ENCODE measurements around the gene GPR39. TPM values are rescaled to one million over a fixed set of nuclear protein-coding genes. Genes with fewer than 3 reads are reported as not detected.
A peak's percentile ranks its signal among the peaks of the same experiment; 100 is the strongest.

Gene GPR39
- total and polyA plus RNA-seq, 7 experiments from 2014 or later, result not detected

DNA sequence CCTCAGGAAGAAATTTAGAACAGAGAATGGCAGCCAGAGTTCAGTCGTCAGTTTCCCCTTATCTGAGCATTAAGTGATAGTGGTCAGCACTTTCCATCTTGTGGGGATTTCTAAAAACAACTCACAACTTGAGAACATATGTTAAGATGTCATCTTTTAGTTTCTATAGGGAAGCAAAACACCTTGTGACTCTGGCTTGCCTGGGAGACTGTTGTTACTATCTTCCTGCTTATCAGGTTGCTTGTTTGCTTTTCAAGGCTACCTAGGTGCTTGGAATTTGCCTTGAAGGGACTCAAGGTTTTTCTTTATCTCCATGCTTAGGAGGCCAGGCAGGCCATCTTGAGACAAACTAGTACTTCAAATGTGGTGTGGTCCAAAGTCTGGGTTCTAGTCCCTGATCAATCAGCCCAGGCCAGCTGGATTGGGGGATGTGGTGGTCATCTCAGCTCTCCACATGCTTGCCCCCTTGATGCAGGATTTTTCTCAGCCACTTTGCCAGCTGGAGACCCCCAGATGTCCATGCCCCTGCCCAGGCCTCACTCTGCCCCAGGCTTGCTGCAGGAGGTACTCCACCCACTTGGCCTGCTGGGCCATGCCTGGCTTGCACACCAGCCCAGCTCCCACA lies 127.5 kb downstream of the GPR39 start:
- Histone ChIP-seq H3K9me3 (ENCODE audit: control insufficient read depth in 2 of 3, low read length in 3 of 3) (no peaks in the 10 kb centered on the region), H3K4me3 (ENCODE audit: low read length) (no peak overlapping the region), H3K27ac (ENCODE audit: low read depth, low read length) (no peak overlapping the region), H3K27me3 (ENCODE audit: control insufficient read depth in 2 of 2, insufficient read depth in 2 of 2, low read length in 2 of 2) (no peaks in the 10 kb centered on the region), H3K36me3 (ENCODE audit: control insufficient read depth in 2 of 3, insufficient read depth in 3 of 3, low read length in 3 of 3) (no peaks in the 10 kb centered on the region), H3K4me1 (ENCODE audit: control insufficient read depth in 2 of 2, insufficient read depth in 2 of 2, low read length in 2 of 2) (no peaks in the 10 kb centered on the region)
- H3K4me1 Mint-ChIP-seq, result no peaks in the 10 kb centered on the region
- H3K36me3 Mint-ChIP-seq, result no peaks in the 10 kb centered on the region
- intact Hi-C loops (cut with micrococcal nuclease), result loop anchor here in 1 of 2 donors (10.0 kb wide), 1 partner anchor 1301 kb away; no protein-coding TSS in a partner anchor
- peaks cover 0 to 12% (median 6%) of the 10 kb centered on the region in 11 donors for H3K9me3 Mint-ChIP-seq
- ATAC-seq, result no peak
- no peak overlapping the region for H3K27ac Mint-ChIP-seq
- peaks cover 0 to 8% (median 4%) of the 10 kb centered on the region in 5 donors for H3K27me3 Mint-ChIP-seq
- ChIA-PET CTCF (no interaction called here), POLR2A (no interaction called here)
- no peak overlapping the region for H3K4me3 Mint-ChIP-seq
- no peak for DNase-seq

- ChIA-PET POLR2A (no interaction called here), CTCF (no interaction called here)
- ATAC-seq (no peak), DNase-seq (peak in 2 of 9 donors; percentile 4 to 34)
- Mint-ChIP-seq H3K27ac (no peak overlapping the region), H3K36me3 (no peaks in the 10 kb centered on the region), H3K4me1 (no peaks in the 10 kb centered on the region), H3K4me3 (no peak overlapping the region), H3K27me3 (peaks cover 0 to 8% (median 4%) of the 10 kb centered on the region in 5 donors), H3K9me3 (peaks cover 0 to 12% (median 4%) of the 10 kb centered on the region in 11 donors)
- intact Hi-C loops (cut with micrococcal nuclease), result loop anchor here in 1 of 2 donors (1.0 to 10.0 kb wide), 4 partner anchors 280 to 1298 kb away; no protein-coding TSS in a partner anchor
- Histone ChIP-seq H3K4me3 (ENCODE audit: low read length) (no peak overlapping the region), H3K27ac (ENCODE audit: low read depth, low read length) (no peak overlapping the region), H3K9me3 (ENCODE audit: control insufficient read depth in 2 of 3, low read length in 3 of 3) (no peaks in the 10 kb centered on the region), H3K4me1 (ENCODE audit: control insufficient read depth in 2 of 2, insufficient read depth in 2 of 2, low read length in 2 of 2) (no peaks in the 10 kb centered on the region), H3K36me3 (ENCODE audit: control insufficient read depth in 2 of 3, insufficient read depth in 3 of 3, low read length in 3 of 3) (no peaks in the 10 kb centered on the region), H3K27me3 (ENCODE audit: control insufficient read depth in 2 of 2, insufficient read depth in 2 of 2, low read length in 2 of 2) (no peaks in the 10 kb centered on the region)
Measured at GRCh38 chr2:132547090-132547687, 130.6 kb downstream of the GPR39 start.

DNA sequence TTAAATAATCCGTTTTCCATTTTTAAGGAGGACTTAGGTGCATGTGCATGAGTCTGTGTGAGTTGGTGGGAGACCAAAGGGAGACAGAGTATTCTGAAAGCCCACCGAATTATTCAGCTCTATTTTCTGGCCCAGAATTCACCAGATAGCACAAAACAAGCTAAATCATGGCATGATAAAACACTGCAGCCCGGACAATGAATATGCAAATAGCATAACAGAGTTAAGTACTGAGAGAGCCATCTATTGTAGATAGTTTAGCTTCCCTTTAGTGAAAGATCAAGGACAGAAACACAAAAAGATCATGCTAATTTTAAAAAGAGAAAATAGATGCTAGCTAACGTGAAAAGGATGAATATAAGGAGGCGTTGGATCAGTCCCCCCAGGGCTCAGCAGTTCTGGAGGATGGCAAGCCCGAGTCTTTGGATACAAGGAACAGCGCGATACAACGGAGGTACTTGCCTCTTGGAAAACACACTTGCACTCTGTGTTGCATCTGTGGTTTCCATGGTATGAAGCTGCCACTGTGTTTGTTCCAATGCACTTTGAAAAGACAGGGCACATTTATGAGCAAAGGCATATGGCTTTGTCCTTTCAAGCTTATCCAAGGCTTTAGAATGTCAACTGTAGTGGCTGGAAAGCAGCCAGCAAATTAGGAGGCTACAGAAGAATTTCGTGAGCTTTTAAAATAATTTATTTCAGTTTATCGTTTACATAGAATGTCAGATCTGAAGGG lies 133.5 kb downstream of the GPR39 start:
- intact Hi-C loops (cut with micrococcal nuclease), result loop anchor here in 1 of 2 donors (5.0 to 10.0 kb wide), 3 partner anchors 283 to 1295 kb away; no protein-coding TSS in a partner anchor
- ChIA-PET CTCF (no interaction called here), POLR2A (no interaction called here)
- H3K27me3 Mint-ChIP-seq, result peaks cover 0 to 8% (median 0%) of the 10 kb centered on the region in 5 donors
- H3K9me3 ChIP-seq (ENCODE audit: control insufficient read depth in 2 of 3, low read length in 3 of 3), result no peaks in the 10 kb centered on the region
- no peaks in the 10 kb centered on the region for H3K36me3 ChIP-seq (ENCODE audit: control insufficient read depth in 2 of 3, insufficient read depth in 3 of 3, low read length in 3 of 3)
- no peak for DNase-seq
- H3K4me1 Mint-ChIP-seq, result no peaks in the 10 kb centered on the region
- H3K9me3 Mint-ChIP-seq, result peaks cover 0 to 6% (median 0%) of the 10 kb centered on the region in 11 donors
- H3K4me3 Mint-ChIP-seq, result no peak overlapping the region
- no peak overlapping the region for H3K27ac ChIP-seq (ENCODE audit: low read depth, low read length)
- no peak overlapping the region for H3K4me3 ChIP-seq (ENCODE audit: low read length)
- no peak overlapping the region for H3K27ac Mint-ChIP-seq
- ATAC-seq, result no peak
- H3K36me3 Mint-ChIP-seq, result no peaks in the 10 kb centered on the region
- H3K4me1 ChIP-seq (ENCODE audit: control insufficient read depth in 2 of 2, insufficient read depth in 2 of 2, low read length in 2 of 2), result no peaks in the 10 kb centered on the region
- H3K27me3 ChIP-seq (ENCODE audit: control insufficient read depth in 2 of 2, insufficient read depth in 2 of 2, low read length in 2 of 2), result no peaks in the 10 kb centered on the region

- no peaks in the 10 kb centered on the region for H3K27me3 ChIP-seq (ENCODE audit: control insufficient read depth in 2 of 2, insufficient read depth in 2 of 2, low read length in 2 of 2)
- DNase-seq (no peak), ATAC-seq (no peak)
- no peak overlapping the region for H3K27ac Mint-ChIP-seq
- H3K4me3 ChIP-seq (ENCODE audit: low read length), result no peak overlapping the region
- CTCF ChIA-PET, result no interaction called here
- intact Hi-C loops (cut with micrococcal nuclease), result no loop called here
- no peaks in the 10 kb centered on the region for H3K4me1 Mint-ChIP-seq
- peaks cover 0 to 8% (median 0%) of the 10 kb centered on the region in 5 donors for H3K27me3 Mint-ChIP-seq
- no peak overlapping the region for H3K27ac ChIP-seq (ENCODE audit: low read depth, low read length)
- no peaks in the 10 kb centered on the region for H3K4me1 ChIP-seq (ENCODE audit: control insufficient read depth in 2 of 2, insufficient read depth in 2 of 2, low read length in 2 of 2)
- H3K36me3 Mint-ChIP-seq, result no peaks in the 10 kb centered on the region
- POLR2A ChIA-PET, result no interaction called here
- no peaks in the 10 kb centered on the region for H3K9me3 ChIP-seq (ENCODE audit: control insufficient read depth in 2 of 3, low read length in 3 of 3)
- H3K4me3 Mint-ChIP-seq, result no peak overlapping the region
- no peaks in the 10 kb centered on the region for H3K36me3 ChIP-seq (ENCODE audit: control insufficient read depth in 2 of 3, insufficient read depth in 3 of 3, low read length in 3 of 3)
- peaks cover 0 to 6% (median 0%) of the 10 kb centered on the region in 11 donors for H3K9me3 Mint-ChIP-seq
Measured at GRCh38 chr2:132550946-132551345, 134.3 kb downstream of the GPR39 start.

DNA sequence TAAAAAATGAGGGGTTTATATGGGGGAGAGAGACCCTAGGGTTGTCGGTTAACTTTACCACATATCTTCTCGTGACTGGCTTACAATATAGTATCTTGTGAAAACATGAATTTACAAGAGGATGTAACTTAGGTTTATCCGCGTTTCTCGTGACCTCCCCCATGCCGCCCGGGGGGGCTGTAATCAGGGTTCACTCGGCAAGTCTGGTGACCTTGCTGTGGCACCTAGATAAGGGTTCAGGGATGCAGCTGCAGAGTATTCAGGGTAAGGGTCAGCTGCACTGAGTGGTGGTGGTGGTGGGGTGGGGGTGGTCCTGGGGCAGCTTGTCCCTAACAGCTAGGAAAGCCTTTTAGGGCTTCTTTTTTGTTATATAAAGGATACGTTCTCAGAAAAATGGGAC lies 141.1 kb downstream of the GPR39 start:
- H3K4me1 ChIP-seq (ENCODE audit: control insufficient read depth in 2 of 2, insufficient read depth in 2 of 2, low read length in 2 of 2), result no peaks in the 10 kb centered on the region
- no peaks in the 10 kb centered on the region for H3K36me3 ChIP-seq (ENCODE audit: control insufficient read depth in 2 of 3, insufficient read depth in 3 of 3, low read length in 3 of 3)
- DNase-seq (no peak), ATAC-seq (no peak)
- H3K9me3 ChIP-seq (ENCODE audit: control insufficient read depth in 2 of 3, low read length in 3 of 3), result no peaks in the 10 kb centered on the region
- Mint-ChIP-seq H3K9me3 (peaks cover 0 to 13% (median 2%) of the 10 kb centered on the region in 11 donors), H3K27ac (no peak overlapping the region), H3K4me1 (no peaks in the 10 kb centered on the region), H3K4me3 (no peak overlapping the region), H3K36me3 (no peaks in the 10 kb centered on the region), H3K27me3 (peaks cover 0 to 8% (median 0%) of the 10 kb centered on the region in 5 donors)
- ChIA-PET CTCF (no interaction called here), POLR2A (no interaction called here)
- intact Hi-C loops (cut with micrococcal nuclease), result no loop called here
- H3K27ac ChIP-seq (ENCODE audit: low read depth, low read length), result no peak overlapping the region
- H3K4me3 ChIP-seq (ENCODE audit: low read length), result no peak overlapping the region
- no peaks in the 10 kb centered on the region for H3K27me3 ChIP-seq (ENCODE audit: control insufficient read depth in 2 of 2, insufficient read depth in 2 of 2, low read length in 2 of 2)

- Mint-ChIP-seq H3K4me1 (no peaks in the 10 kb centered on the region), H3K27ac (no peak overlapping the region), H3K36me3 (no peaks in the 10 kb centered on the region), H3K27me3 (peaks cover 0 to 8% (median 0%) of the 10 kb centered on the region in 5 donors), H3K4me3 (no peak overlapping the region), H3K9me3 (peaks cover 0 to 13% (median 2%) of the 10 kb centered on the region in 11 donors)
- no peak overlapping the region for H3K27ac ChIP-seq (ENCODE audit: low read depth, low read length)
- CTCF ChIA-PET, result no interaction called here
- H3K36me3 ChIP-seq (ENCODE audit: control insufficient read depth in 2 of 3, insufficient read depth in 3 of 3, low read length in 3 of 3), result no peaks in the 10 kb centered on the region
- no peaks in the 10 kb centered on the region for H3K27me3 ChIP-seq (ENCODE audit: control insufficient read depth in 2 of 2, insufficient read depth in 2 of 2, low read length in 2 of 2)
- H3K4me1 ChIP-seq (ENCODE audit: control insufficient read depth in 2 of 2, insufficient read depth in 2 of 2, low read length in 2 of 2), result no peaks in the 10 kb centered on the region
- no peaks in the 10 kb centered on the region for H3K9me3 ChIP-seq (ENCODE audit: control insufficient read depth in 2 of 3, low read length in 3 of 3)
- intact Hi-C loops (cut with micrococcal nuclease), result no loop called here
- DNase-seq (no peak), ATAC-seq (no peak)
- POLR2A ChIA-PET, result no interaction called here
- no peak overlapping the region for H3K4me3 ChIP-seq (ENCODE audit: low read length)
Measured at GRCh38 chr2:132559326-132559725, 142.7 kb downstream of the GPR39 start.
